ENCODE data around the gene MTG2.

MTG2 gene

DNA sequence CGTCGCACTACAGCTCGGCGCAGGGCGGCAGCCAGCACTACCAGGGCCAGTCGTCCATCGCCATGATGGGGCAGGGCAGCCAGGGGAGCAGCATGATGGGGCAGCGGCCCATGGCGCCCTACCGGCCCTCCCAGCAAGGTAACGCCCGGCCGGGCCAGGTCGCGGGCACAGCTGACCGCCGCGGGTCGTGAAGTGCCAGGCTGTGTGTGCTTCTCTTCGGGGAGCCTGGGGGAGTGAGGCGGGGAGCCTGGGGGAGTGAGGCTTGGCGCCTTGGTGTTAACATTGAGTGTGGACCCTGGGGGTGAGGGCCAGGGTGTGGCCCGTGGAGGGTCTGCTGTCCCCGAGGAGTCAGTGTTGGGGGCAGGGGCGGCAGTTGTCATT, 19.4 kb upstream of the MTG2 start:
- no peak for DNase-seq (ENCODE audit: low read depth, low spot score)

DNA sequence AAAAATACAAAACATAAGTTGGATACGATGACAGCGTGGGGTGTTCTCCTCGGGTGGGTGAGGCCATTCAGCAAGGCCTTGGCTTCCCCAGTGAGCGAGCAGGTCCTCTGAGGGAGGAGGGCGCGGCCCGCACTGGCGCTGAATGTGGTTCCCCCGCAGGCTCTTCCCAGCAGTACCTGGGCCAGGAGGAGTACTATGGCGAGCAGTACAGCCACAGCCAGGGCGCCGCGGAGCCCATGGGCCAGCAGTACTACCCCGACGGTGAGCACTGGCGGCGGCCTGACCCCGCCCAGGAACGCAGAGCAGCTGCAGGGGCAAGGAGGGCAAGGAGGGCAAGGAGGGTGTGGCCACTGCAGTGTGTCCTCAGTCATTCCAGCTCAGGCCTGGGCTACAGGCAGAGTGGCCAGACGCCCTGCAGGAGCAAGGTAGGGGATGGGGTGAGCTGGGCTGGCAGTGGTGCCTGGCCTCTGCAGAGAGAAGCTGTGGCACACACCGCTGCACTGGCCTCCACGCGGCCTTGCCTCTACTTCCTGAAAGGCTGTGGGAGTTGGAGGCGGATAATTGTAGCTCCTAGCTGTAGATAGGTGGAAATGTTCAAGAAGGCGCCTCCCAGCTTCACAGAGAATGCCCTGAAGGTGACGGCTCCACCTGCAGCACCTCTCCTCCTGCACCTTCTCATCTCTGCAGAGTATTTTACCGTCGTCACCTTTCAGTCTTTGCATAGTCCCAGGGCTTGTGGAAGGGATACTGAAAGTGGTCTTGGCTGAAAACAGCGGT, 18.7 kb upstream of the MTG2 start:
- DNase-seq (ENCODE audit: low read depth, low spot score): no peak

DNA sequence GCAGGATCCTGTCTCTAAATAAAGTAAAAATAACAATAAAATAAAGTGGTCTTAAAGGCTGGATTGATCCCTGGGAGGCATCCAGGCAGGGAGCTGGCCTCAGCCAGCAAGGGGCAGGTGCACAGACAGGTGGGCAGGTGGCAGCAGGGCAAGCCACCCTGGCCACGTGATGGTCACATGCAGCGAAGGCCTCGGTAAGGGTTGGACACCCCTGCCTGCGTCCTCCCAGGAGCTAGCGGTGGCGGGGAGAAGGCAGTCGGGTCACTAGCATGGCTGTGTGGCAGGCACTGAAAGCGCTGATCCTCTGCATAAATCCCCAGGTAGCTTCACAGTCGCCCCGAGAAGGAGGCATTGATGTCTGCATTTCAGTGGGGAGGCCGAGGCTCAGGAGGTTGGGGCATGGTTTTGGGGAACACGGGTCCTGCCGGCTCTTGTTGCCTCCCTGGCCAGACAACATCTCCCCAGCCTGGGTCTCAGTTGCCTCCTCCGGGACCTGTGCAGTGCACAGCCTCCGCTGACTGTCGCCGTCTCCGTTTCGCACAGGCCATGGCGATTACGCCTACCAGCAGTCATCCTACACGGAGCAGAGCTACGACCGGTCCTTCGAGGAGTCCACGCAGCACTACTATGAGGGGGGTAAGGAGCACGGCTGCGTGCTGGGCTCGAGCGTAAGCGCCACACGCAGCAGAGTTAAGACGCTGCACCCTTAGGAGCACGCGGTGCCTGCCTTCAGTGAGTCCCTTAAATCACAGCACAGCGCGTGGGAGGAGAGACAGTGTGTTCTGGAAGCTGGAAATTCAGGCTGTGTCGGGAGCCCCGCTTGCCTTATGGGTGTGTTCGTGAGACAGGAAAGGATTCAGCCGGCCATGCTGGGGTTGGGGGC, 17.7 kb upstream of the MTG2 start:
- no peak for DNase-seq (ENCODE audit: low read depth, low spot score)

DNA sequence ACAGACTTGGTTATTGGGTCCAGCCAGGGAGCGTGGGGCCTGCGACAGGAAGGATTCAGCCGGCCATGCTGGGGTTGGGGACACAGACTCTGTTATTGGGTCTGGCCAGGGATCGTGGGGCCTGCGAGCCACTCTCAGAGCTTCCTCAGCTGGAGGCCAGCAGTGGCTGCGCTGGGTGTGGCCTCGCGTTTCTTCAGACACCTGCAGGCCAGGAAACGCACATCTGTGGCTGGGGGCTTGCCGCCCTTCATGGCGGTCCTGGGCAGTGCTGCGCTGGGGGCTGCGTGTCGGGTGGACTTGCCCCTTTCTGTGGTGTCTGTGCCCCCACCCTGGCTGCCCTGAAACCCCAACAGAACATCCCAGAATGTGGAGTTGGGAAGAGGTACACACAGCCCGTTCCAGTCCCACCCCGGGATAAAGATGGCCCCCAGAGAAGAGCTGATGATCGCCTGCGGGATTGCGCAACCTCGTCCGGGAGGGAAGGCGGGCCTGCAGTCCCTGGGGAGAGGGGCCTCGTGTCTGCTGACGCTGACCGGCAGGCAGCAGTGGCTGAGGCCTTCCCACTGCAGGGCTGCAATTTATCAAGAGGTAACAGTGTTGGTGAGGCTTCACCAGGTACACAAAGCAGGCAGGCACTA, 16.9 kb upstream of the MTG2 start:
- DNase-seq (ENCODE audit: low read depth, low spot score): no peak

DNA sequence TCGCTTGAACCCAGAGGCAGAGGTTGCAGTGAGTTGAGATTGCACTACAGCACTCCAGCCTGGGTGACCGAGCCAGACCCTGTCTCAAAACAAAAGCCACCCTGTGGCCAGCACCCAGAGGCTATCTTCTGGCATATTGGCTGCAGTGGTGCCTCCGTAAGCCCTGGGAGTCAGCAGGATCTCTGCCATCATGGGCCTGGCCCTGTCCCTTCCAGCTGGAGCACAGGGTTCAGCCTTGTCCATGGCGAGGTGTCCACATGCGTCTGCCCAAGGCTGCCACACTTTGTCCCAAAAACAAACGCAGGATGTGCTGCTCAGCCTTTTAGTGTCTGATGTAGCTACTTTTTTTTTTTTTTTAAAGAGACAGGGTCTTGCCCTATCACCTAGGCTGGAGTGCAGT, 15.4 kb upstream of the MTG2 start:
- no peak for DNase-seq (ENCODE audit: low read depth, low spot score)

DNA sequence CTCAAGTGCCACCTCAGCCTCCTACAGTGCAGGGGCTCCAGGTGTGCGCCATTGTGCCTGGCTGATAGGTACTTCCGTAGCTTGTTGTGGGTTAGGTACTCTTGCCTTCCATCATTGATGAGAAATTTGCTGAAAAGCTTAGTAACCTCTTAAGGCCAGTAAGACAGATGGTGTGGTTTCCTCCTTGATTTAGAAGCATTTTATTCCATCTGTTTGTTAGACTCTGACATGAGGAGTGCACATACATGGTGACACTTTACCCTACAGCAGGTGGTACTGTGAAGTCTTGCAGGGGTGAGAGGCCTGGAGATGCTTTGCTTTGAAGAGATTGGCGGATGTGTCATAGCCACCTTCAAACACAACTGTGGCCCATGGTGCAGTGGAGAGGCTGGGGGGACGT, 14.8 kb upstream of the MTG2 start:
- DNase-seq (ENCODE audit: low read depth, low spot score): no peak

DNA sequence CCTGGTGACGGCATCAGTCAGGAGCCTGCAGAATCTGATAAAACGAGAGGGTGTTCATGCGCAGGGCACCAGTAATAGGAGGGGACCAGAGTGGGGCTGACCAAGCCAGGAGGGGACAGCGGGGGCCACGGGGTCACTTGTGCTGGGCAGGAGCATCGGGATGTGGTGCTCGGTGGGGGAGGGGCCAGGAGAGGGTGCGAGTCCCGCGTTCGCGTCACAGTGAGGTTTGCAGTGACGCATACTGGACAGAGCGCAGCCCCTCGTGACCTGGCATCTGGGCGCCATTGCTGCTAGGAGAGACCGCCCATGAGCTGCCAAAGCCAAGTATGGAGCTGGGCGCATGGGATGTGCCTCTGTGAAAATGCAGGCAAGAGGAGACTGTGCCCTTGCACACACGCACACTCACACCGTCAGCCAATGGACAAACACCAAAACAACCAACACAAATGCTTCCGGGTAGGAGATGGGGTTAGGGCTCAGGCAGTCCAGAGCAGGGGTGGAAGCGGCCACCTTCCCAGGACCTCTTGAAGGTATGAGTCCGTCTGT, 13.9 kb upstream of the MTG2 start:
- no peak for DNase-seq (ENCODE audit: low read depth, low spot score)

DNA sequence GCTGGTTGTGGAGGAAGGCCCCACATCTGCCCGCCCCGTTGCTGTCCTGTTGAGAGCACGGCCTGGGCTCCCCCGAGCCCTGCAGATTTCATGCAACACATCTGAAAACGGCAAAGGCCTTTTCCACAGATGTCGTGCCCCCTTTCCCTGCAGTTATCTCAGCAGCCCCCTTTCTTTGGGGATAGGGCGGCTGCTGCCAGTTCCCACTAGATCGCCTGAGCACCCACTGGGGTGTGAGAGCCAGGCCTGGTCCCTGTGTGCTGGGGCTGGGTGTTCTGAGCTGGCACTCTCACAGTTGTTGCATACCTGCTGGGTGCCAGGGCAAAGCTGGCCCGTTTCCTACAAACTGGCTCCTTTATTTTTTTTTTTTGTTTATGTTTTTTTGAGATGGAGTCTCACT, 12.3 kb upstream of the MTG2 start:
- DNase-seq (ENCODE audit: low read depth, low spot score): no peak

DNA sequence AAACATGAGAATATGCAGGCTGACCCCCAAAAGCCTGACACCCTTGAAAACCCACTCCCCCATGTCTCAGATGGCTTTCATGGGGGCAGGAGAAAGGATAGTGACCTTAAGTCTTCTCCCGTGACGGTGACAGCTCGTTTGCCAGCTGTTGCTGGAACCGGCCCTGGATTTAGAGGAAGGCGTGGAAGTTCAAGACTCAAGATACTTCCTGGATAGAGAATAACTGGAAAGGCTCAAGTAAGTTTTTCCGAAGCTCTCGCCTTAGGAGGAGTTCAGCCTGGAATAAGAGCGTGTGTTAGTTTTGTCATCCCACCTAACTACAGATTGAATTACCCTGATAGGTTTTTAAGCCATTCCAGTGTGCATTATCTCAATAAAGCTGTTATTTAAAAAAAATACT, 11.6 kb upstream of the MTG2 start:
- no peak for DNase-seq (ENCODE audit: low read depth, low spot score)

DNA sequence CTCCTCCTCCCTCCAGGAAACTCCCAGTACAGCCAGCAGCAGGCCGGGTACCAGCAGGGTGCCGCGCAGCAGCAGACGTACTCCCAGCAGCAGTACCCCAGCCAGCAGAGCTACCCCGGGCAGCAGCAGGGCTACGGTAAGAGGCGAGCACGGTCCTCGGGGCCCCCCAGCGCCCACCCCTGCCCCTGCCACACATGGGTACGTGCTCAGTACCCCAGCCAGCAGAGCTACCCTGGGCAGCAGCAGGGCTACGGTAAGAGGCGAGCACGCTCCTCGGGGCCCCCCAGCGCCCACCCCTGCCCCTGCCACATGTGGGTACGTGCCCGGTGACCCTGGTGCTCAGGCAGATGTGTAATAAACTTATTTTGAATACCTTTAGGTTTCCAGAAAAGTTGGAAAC, 10.2 kb upstream of the MTG2 start:
- DNase-seq (ENCODE audit: low read depth, low spot score): no peak

DNA sequence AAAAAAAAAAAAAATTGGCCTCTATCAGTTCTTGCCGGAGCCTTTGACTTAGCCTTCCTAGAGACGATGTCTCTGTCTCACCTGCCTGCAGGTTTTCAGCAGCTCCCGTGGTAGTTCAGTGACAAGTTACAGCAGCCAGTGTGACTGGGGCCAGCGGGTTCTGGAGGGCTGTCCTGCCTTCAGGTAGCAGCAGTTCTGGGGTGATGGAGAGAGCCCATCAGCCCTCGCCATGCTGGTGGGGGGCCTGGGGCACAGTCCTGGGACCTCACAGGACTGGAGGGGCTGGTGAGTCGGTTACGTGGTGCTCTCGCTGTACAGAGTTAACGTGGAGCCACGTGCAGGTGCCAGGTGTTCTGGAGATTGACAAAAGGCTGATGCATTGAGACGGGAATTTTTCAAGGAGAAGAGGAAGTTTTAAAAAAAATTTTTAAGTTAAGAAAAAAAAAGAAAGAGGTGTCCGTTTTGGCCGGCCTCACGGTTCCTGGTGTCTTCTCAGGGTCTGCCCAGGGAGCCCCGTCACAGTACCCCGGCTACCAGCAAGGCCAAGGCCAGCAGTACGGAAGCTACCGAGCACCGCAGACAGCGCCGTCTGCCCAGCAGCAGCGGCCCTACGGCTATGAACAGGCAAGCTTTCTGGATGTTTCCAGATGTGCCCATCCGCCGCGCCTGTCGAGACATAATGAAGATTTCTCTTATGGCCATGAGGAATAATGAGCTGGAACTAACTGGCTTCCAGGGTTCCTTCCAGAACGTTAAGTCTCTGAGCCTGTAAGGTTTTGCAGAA, 8.6 kb upstream of the MTG2 start:
- DNase-seq (ENCODE audit: low read depth, low spot score): no peak

DNA sequence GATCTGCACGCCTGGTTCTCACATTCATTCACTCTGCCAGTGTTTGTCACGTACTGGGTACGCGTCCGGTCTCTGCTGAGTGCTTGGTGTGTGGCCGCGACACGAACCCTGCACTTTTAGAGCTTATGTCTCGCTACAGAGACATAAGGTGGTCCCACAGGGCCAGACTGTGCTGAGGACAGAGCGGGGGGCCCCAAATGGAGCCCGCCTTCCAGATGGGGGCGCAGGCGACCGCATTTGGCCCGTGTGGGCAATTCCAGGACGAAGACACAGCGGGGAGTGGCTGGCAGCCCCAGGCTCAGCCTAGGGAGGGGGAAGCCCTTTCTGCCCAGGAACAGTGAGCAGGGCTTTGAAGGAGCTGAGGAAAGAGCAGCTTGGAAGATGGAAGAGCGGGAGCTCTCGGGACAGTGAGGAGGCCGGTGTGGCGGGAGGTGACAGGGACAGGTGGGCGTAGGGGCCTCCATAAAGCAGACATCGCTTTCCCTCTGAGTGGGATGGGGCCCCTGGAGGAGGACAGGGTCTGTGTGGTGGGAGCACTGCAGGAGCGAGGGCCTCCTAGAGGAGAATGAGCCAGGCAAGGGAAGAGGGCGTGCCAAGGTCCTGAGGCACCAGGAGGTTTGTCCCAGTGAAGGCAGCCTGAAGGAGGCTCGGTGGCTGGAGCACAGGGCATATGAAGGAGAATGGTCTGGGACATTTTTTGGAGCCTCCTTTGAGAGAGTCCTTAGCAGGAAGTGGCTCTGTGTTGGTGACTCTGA, 7.8 kb upstream of the MTG2 start:
- no peak for DNase-seq (ENCODE audit: low read depth, low spot score)

DNA sequence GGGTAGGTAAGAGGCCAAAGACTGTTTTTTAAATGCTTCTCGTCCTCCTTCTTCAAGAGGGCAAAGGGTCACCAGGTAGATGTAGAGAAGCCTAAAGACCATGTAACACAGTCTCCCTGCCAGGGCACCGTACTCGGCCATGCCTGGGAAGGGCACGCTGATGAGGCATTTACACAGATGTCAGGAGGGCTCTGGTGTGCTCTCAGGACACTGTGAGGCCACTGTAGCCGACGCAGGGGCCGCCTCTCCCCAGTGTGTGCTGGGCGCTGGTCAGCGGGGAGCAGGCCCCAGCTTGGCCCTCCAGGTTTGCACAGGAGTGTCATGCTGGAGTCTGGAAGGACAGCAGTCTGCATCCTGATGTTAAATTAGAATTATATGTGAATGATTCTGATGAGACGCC, 7.1 kb upstream of the MTG2 start:
- DNase-seq (ENCODE audit: low read depth, low spot score): no peak

DNA sequence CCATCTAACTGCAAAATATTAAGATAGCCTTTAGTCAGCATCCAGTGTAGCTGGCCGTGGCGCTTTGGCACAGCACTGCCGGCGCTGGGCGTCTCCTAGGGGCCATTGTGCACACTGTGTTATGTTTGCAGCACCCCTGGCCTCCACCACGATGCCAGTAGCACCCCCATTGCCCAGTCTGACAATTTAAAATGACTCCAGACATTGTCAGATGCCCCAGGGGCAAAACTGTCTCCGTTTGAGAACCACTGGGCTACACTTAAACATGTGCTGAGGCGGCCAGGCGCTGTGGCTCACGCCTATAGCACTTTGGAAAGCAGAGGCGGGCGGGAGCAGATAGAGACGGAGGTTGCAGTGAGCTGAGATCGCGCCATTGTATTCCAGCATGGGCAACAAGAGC, 6.0 kb upstream of the MTG2 start:
- no peak for DNase-seq (ENCODE audit: low read depth, low spot score)

DNA sequence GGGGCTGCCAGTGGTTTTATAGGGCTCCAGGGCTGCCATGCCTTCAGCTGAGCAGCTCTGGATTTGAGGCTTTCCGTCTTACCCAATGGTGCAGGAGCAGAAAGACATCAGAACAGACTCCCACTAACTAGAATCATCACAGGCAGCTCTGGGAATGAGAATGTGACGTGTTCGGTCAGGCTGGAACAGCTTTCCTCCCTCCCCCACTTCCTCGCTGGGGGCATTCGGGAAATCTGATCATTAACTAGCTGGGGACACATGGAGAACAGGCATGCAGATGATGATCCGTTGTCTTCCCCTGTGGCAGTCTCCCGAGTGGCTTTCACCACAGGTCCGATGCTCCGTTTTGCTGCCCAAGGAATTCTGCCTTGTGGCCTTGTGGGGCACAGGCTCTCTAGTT, 5.5 kb upstream of the MTG2 start:
- no peak for DNase-seq (ENCODE audit: low read depth, low spot score)

DNA sequence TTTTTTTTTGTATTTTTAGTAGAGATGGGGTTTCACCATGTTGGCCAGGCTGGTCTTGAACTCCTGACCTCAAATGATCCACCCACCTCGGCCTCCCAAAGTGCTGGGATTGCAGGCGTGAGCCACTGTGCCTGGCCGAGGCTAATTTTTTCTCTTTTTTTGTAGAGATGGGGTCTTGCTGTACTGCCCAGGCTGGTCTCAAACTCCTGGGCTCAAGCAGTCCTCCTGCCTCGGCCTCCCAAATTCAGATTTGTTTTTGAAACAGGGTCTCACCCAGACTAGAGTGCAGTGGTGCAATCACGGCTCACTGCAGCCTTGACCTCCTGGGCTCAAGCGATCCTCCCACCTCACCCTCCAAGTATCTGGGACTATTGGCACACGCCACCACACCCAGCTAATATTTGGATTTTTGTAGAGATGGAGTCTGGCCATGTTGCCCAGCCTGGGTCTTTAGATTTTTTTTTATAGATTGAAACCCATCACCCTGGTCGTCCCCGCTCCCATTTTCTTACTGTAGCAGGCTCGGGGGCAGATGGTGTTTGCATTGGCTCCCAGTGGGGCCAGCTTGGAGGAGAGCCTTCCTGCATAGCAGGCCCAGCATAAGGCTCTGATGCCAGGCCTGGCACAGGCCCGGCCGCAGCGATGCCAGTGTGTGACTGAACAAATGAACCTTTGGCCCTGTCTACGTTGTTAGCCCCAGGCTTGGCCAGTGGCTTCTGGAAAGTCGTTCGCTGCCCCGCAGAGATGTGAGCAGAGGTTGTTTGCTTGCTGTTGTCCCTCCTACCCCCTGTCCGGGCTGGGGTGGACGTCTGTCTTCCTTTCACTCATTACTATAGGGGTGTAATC, 4.3 kb upstream of the MTG2 start:
- DNase-seq (ENCODE audit: low read depth, low spot score): no peak

DNA sequence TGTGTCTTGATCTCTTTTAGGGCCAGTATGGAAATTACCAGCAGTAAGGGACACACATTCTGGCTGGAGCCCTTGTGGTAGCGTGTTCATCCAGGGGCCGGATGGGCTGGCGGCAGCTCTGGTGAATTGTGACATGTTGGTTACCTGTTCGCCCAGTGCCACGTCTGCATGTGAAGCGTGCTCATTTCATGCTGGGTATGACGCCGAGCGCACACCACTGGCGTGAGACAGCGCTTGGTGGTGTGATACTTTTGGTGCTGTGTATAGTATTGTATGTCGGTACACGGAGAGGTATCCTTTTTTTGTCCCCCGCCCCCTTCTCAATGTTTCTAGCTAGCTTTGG, 3.7 kb upstream of the MTG2 start:
- no peak for DNase-seq (ENCODE audit: low read depth, low spot score)

DNA sequence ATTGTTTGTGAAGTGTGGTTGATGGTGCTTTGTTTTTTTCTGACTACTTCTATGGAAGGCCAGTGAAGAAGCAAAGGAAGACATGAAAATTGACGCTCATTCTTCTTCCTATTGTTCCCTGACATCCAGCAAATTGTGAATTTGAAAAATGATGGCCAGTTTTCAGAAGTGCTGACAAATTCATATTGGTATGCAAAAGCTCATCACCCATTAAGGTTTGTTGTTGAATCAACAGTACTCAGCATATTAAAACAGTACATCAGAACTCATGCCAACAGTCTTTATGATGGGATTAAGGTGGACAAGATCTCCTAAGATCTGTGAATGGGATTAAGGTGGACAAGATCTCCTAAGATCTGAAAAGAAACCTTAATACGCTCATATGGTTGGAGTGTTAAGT, 1.0 kb upstream of the MTG2 start:
- DNase-seq (ENCODE audit: low read depth, low spot score): no peak

DNA sequence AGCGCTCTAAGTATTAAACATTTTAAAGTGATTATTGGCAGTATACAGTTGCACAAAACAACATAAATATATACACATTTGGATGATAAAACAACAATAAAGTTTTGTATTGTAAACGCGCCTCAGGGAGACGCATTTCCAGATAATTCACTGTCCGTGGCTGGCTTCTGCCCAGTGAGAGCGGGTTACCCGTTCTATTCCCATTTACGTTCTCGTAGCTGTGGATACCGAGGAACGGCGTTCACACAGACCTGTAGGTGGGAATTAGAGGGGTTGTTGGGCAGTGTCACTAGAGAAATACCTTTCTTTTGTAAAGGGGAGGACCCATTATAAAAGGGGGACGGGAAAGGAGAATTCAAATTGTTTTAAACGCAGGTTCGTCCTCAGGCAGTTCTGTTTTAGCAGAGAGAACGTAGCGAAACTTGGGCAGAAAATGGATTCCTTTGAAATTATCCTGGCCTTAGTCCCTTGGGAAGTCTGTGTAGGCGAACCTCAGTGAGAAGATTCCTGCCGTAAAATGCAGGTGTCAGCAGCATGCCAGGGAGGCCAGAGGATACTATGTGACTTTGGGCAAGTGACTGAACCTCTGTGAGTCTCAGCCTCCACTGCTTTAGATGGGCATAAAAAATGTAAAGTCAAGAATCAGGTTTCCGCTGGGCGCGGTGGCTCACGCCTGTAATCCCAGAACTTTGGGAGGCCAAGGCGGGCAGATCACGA, 756 bp downstream of the MTG2 start:
- no peak for DNase-seq (ENCODE audit: low read depth, low spot score)

DNA sequence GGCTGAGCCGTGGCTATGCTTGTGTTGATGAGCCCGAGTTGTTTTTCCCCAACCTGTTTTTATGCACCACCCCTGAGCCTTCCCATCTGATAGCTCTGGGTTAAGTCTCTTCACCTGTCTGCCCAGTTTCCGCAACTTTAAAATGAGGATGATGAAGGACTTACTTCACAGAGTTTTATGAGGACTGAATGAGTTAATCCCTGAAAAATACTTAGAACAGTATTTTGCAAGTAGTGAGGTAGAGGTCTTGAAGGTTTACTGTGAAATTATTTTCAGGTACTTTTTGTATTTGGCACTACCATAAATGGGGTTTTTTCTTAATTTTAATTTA, 3.2 kb downstream of the MTG2 start:
- DNase-seq (ENCODE audit: low read depth, low spot score): no peak

All from activated naive CD8-positive, alpha-beta T cell treated with anti-CD3 and anti-CD28 coated beads, Interleukin-2, amount 50 U/mL, for 16 hours (primary cell).